ENCODE measurements around the gene ITIH3. TPM values are rescaled to one million over a fixed set of nuclear protein-coding genes. Genes with fewer than 3 reads are reported as not detected.
"Not testable (repeated sequence)": the region's sequence is repeated elsewhere in the genome, so short reads cannot be mapped to it uniquely, and the experiment has no call there.

Gene ITIH3
- polyA plus RNA-seq (ENCODE audit: insufficient read length in 3 of 3), result 1 to 10 TPM; 4.1 to 6.0 (median 5.1) TPM

- DNase-seq (ENCODE audit: low read depth in 3 of 3, low spot score in 2 of 3), result no peak
Observed at GRCh38 chr3:52794612-52795099, at the start of gene ITIH3. Gene ITIH3, plus strand, starts transcription at chr3:52794796. Its CDS starts 8 bp downstream, at chr3:52794804.

DNA sequence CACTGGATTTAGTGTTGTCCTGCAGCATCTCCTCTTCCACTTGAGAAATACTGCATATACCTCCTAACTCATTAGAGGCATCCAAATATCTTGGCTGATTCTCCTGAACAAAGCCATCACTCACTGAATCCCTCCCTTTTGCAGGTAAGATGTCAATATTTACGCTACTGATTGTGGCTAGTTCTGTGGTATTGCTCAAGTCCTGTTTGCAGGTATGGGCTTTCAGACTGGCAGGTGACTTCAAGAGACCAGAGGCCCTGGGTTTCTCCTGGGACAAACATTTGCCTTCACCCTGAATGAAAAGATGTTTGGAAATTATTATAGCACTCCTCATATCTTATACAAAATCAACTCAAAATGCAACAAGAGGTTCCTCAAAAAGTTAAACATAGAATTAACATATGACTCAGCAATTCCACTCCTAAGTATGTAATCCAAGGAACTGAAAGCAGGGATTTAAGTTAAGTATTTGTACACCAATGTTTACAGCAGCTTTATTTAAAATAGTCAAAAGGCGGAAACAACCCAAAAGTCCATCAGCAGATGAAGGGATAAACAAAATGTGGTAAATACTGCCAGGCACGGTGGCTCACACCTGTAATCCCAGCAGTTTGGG, 42.4 kb upstream of the ITIH3 start:
- no peak for DNase-seq (ENCODE audit: low read depth in 3 of 3, low spot score in 2 of 3)

GRCh38 chr3:52754373-52754772, 40.2 kb upstream of the ITIH3 start:
- no peak for DNase-seq (ENCODE audit: low read depth in 3 of 3, low spot score in 2 of 3)

DNA sequence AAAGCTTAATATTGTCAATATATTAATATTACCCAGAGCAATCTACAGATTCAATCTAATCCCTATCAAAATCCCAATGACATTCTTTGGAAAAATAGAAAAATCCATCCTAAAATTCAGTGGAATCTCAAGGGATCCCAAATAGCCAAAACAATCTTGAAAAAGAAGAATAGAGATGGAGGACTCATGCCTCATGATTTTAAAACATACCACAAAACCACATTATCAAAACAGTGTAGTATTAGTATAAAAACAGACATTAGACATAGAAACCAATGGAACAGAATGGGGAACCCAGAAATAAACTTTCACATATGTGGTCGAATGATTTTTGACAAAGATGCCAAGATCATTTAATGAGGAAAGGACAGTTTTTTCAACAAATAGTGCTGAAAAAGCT, 38.5 kb upstream of the ITIH3 start:
- DNase-seq (ENCODE audit: low read depth in 3 of 3, low spot score in 2 of 3), result no peak

- DNase-seq (ENCODE audit: low read depth in 3 of 3, low spot score in 2 of 3), result no peak
Observed at GRCh38 chr3:52763466-52763865, 31.1 kb upstream of the ITIH3 start.

- DNase-seq (ENCODE audit: low read depth in 3 of 3, low spot score in 2 of 3), result peak in 1 of 3 donors; percentile 1
Observed at GRCh38 chr3:52769786-52770455, 24.7 kb upstream of the ITIH3 start.

DNA sequence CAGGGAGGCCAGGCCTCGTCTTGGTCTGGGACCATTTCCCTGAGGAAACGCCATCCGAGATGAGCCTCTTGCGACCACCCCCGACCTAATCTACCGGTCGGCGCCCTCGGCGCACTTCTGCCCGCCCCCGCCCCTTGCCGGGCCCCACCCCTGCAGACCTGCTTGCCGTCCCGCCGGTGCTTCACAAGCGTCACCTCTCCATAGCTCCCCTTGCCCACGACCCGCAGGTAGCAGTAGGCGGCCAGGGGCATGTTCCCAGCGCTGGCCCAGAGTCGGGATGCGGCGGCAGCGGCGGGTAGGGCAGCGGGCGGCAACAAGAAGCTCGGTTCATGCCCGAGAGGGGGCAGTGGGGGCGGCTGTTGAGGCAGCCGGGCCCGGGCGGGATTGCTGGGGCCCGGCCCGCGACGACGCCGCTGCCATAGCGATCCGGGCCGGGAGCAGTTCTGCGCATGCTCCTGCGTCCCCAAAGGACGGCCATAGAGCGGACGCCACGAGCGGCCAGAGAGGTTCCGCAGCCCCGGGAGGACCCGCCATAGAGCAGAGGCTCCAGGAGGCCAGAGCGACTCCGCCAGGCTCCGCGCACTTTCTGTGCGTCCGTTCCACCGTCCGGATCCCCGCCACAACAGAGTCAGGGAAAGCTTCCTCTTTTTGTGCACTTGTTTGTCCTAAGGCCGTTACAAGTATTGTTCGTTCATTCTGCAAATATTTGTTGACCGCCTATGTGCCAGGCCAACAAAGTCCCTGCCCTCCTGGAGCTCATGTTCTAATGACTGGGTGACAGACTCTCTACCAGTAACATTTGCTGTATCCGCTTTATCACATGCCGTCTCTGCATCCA, 23.9 kb upstream of the ITIH3 start, which contains the start of gene NEK4:
NEK4 (minus strand) TSS at position 445 of the 838 bp plus-strand sequence; CDS start at position 251, 194 bp downstream.
- peak; percentile 66 to 87 (median 79) for DNase-seq (ENCODE audit: low read depth in 3 of 3, low spot score in 2 of 3)

- no peak for DNase-seq (ENCODE audit: low read depth in 3 of 3, low spot score in 2 of 3)
Observed at GRCh38 chr3:52771334-52771681, 23.3 kb upstream of the ITIH3 start.

DNA sequence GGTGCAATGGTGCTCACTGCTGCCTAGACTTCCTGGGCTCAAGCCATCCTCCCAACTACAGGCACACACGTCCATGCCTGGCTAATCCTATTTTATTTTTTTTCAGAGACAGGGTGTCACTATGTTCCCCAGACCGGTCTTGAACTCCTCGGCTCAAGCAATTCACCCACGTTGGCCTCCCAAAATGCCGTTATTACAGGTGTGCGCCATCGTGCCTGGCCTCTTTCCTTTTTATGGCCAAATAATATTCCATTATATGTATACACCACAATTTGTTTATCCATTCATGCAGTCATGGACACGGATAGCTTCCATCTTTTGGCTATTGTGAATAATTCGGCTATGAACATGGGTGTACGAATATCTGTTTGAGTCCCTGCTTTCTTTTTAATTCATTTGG, 22.9 kb upstream of the ITIH3 start:
- no peak for DNase-seq (ENCODE audit: low read depth in 3 of 3, low spot score in 2 of 3)

GRCh38 chr3:52773361-52774065, 21.1 kb upstream of the ITIH3 start:
- DNase-seq (ENCODE audit: low read depth in 3 of 3, low spot score in 2 of 3), result no peak

DNA sequence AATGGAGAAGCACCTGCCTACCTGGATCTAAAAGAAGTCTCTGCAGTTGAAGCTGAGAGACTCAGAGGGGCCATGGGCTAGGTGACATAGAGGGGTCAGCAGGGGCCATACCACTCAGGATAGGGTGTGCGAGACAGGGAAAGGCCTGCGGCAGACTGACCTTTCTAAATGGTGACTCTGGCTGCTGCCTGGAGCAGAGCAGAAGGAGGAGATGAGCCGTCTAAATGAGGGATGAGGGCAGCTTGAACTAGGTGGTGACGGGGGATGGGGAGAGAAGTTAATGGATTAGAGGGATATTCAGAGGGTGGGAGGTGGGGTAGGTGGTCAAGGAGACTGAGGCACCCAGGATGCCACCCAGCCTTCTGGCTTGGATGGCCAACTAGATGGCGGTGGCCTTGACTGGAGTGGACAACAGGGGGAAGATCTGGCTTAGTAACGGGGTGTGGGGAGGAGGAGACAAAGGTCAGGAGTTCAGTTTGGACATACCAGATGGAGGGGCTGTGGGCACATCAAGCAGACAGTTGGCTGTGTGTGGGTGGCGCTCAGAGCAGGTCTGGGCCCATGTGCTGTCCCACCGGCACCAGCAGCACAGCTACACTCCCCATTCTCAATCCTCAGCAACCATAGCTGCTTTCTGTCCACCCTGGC, 20.4 kb upstream of the ITIH3 start:
- DNase-seq (ENCODE audit: low read depth in 3 of 3, low spot score in 2 of 3), result no peak

DNA sequence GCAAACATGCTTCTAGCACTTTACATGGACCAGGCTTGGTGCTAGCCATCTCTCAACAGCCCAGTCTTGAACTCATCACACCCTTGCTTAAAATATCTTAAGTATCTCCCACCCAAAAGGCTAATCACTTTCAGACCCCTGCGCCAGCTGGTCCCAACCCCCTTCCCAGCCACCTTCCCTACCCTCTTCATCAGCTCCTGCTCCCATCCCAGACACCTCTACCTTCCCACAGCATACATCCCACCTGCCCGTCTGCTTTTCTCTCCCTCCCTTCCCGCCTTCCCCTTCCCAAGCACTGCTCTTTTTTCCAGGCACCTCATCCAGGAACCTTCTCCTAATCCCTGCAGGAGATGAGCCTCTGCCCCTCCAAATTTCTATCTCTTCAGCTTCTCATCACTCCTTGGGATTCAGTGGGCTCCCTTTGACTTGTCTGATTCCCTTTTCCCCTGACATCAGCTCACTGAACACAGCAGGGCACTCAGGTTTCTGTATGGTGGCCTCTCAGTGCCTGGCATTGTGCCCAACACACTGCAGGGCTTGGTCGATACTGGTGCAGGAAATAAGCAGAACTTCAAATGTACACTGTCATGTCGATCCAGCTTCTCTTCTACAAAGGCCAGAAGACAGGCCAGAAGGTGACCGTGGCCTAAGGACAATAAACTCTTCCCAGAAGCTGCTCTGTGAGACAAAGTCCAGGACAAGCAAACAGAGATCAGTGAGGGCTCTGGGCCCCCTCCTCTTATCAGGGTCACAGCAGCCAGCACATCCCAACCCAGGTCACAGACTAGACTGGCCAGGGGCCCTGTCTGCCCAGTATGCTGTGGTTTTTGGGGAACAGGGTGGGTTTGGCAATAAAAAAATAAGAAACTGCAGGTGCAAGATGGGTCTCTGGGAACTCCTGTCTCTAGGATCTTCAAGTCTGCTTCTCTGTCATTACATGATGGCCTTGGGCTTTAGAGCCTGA, 19.4 kb upstream of the ITIH3 start:
- no peak for DNase-seq (ENCODE audit: low read depth in 3 of 3, low spot score in 2 of 3)

- no peak for DNase-seq (ENCODE audit: low read depth in 3 of 3, low spot score in 2 of 3)
Observed at GRCh38 chr3:52775877-52776276, 18.7 kb upstream of the ITIH3 start.

GRCh38 chr3:52776486-52776885, 18.1 kb upstream of the ITIH3 start:
- DNase-seq (ENCODE audit: low read depth in 3 of 3, low spot score in 2 of 3), result not testable (repeated sequence)

- no peak for DNase-seq (ENCODE audit: low read depth in 3 of 3, low spot score in 2 of 3)
Observed at GRCh38 chr3:52777127-52777958, 17.3 kb upstream of the ITIH3 start, which contains the start of gene ITIH1. Gene ITIH1, plus strand, starts transcription at chr3:52777599. Its CDS starts 17 bp downstream, at chr3:52777616.

GRCh38 chr3:52777959-52778805, 16.4 kb upstream of the ITIH3 start:
- no peak for DNase-seq (ENCODE audit: low read depth in 3 of 3, low spot score in 2 of 3)
